H4 (cell line): ENCODE results near the gene AMHR2. TPM values are rescaled to one million over a fixed set of nuclear protein-coding genes. Genes with fewer than 3 reads are reported as not detected.
"Not testable (repeated sequence)": the region's sequence is repeated elsewhere in the genome, so short reads cannot be mapped to it uniquely, and the experiment has no call there.

Experiments used
- DNase-seq: peaks from one replicate; pipeline ENCODE4 v3.0.0-alpha.2; 2015; ENCODE audit warnings: low spot score
- total RNA-seq: library from RNA; depleted of rRNA; stranded (reverse); fragments of >200 nt; shearing (Covaris generic); gene quantifications from 2 replicates; pipeline ENCODE4 v1.2.3, GENCODE V29; 2014

Gene AMHR2
- total RNA-seq, 1 experiment from 2014 or later: not detected

DNA sequence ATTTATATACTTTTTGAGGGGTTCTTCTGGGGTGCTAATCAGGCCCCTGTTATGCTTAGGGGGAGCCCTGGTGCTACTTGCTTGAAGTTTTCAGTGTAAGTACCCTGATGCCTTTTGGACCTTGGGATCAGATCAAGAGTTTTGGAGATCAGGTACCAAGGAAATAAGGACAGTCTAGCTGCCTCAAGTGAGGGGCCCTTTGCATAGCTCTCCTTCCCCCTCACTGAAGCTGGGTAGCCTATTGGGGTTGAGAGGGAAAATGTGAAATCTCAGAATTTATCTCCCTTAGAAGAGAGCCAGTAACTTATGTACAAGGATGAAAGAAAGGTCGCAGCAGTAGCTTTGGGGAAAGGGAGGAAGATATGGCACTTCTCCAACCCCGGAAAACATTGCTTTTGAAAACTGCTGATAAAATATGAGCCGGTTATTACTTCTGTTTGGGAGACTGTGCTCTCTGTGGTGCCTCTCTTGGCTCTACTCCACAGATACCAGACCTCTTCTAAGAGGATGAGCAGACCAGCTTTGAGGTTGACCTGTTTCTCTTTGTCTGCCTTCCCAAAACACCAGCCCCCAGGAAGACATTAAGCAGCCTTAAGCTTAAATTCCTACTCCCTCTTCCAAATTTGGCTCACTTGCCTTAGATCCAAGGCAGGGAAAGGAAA is 8.8 kb upstream of the AMHR2 start:
- DNase-seq: no peak

DNA sequence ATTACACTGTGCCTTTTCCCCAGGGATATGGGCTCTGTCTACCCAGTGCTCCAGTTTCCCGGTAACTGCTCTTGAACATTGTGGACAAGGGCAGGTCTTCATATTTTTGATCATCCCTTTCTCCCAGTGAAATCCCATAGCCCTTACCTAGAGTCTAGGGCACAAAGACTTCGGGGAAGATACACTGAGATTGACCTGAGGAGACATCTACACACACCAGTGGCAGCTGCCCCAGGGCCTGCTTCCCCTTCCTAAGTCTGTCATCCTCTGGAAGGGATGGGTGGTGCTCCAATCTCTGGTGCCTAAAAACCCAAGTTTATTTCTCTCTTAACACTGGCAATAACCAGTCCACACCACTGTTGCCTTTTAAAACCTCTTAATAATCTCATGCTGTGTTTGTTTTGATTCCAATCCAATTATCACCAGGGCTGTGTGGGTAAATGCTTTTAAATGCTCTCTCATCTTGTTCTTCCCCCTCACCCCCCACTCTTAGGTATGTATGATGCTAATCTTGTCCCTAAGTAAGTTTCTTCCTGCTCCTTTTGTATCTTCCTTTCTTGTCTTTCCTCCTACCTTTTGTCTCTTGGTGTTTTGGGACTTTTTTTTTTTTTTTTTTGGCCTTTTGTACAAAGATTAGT is 7.8 kb upstream of the AMHR2 start:
- DNase-seq: not testable (repeated sequence)

DNA sequence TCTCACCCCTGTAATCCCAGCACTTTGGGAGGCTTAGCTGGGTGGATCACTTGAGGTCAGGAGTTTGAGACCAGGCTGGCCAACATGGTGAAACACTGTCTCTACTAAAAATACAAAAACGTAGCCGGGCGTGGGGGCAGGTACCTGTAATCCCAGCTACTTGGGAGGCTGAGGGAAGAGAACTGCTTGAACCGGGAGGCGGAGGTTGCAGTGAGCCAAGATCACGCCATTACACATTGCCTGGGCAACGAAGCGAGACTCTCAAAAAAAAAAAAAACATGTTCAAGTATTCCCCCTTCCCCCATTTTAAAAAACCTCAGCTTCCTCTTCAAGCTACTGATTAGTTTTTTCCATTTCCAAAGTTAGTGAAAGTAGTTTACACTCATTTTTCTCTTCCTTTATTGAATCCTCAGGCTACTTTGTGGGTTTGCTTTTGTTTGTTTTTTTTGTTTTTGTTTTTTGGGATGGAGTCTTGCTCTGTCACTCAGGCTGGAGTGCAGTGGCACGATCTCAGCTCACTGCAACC is 6.3 kb upstream of the AMHR2 start:
- DNase-seq: not testable (repeated sequence)

DNA sequence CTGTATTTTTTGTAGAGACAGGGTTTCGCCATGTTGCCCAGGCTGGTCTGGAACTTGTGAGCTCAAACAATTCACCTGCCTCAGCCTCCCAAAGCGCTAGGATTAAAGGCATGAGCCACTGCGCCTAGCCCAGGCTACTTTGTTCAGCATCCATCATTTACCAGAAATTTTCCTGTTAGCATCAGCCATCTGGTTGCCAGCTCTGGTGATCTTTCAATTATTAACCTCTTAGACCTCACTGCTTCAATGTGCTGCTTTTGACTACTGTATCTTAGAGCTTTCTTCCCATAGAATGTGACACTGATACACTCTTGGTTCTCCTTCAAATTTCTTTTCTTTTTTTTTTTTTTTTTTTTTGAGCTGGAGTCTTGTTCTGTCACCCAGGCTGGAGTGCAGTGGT is 5.4 kb upstream of the AMHR2 start:
- no peak for DNase-seq

- DNase-seq: no peak
These were observed 3.9 kb upstream of the AMHR2 start for GRCh38 chr12:53419756-53420155.

- not testable (repeated sequence) for DNase-seq
These were observed 1.4 kb upstream of the AMHR2 start for GRCh38 chr12:53422247-53422646.

- DNase-seq: no peak
These were observed 1.2 kb downstream of the AMHR2 start for GRCh38 chr12:53424626-53425514.

DNA sequence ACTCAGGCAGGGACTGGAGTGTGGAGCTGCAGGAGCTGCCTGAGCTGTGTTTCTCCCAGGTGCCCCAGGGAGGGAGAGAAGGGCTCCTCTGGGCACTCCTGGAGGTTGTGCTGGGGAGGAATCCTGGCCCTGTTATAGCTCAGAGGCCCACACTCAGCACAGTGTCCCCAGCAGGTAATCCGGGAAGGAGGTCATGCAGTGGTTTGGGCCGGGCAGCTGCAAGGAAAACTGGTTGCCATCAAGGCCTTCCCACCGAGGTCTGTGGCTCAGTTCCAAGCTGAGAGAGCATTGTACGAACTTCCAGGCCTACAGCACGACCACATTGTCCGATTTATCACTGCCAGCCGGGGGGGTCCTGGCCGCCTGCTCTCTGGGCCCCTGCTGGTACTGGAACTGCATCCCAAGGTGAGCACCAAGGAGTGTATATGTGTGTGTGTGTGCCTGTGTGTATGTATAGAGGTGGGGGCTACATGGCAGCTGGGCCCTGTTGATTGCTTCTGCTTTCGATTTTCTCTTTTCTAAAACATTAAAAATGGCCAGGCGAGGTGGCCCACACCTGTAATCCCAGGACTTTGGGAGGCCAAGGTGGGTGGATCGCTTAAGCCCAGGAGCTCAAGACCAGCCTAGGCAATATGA is 2.0 kb downstream of the AMHR2 start:
- DNase-seq: no peak

GRCh38 chr12:53427905-53428594 is 4.4 kb downstream of the AMHR2 start:
- peak; percentile 45 for DNase-seq

- DNase-seq: no peak
These were observed 5.1 kb downstream of the AMHR2 start for GRCh38 chr12:53428741-53429140.

DNA sequence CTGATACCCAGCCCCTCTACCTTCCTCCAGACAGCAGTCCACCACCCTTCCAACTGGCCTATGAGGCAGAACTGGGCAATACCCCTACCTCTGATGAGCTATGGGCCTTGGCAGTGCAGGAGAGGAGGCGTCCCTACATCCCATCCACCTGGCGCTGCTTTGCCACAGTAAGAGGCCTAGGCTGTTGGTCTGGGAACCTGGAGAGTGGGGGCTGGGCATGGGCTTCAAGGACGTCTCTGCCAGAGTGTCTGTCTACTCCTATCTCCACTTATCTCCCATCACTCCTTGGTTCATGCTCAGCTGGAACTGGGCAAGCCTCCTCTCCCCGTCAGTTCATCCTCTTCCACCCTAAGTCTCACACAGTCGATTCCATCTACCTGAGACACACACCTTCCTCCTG is 6.5 kb downstream of the AMHR2 start:
- no peak for DNase-seq

DNA sequence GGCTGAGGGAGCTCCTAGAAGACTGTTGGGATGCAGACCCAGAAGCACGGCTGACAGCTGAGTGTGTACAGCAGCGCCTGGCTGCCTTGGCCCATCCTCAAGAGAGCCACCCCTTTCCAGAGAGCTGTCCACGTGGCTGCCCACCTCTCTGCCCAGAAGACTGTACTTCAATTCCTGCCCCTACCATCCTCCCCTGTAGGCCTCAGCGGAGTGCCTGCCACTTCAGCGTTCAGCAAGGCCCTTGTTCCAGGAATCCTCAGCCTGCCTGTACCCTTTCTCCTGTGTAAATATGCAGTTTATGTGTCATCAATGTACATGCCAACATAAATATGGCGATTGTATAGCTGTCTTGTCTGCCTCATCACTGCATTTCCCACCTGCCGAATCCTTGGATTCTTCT is 7.5 kb downstream of the AMHR2 start:
- no peak for DNase-seq

- DNase-seq: not testable (repeated sequence)
These were observed 11.7 kb downstream of the AMHR2 start for GRCh38 chr12:53435326-53435725.

- DNase-seq: not testable (repeated sequence)
These were observed 15.9 kb downstream of the AMHR2 start for GRCh38 chr12:53439582-53439981.

DNA sequence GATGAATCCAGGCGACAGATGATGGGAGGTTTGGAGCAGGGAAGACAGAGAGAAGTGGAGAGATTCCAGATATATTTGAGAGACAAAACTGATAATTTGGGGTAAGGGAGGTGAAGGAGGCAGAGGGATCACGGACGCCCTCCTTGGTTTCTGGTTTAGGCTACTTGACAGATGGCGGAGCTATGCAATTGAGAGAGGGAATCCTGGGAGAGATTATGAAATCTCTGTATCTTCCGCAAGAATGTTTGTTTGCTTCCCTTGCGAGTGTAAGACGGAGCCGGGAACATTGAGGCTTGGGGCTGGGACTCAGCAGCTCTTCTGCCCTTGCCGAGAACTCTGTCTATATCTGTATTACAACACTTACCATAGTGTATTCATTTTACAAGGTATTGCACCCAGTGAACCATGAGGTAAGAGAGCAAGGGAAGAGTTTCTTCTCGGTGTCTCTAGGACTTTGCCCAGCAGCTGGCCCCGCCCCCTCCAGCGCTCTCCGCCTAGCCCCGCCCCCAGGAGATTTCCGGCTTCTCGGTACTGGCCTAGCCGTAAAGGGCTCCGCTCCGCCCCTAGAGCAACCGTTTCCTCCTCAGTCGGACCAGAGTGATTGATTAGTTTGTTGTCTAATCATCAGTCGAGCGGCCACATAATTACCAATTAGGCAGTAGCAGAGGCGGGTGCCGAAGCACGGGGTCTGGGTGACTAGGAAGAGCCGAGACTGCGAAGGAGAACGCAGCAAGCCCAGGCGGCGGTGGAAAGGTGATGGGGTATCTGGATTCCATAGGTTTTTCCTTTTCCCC is 17.6 kb downstream of the AMHR2 start, which contains the start of gene PRR13:
TSS of gene PRR13 (plus strand) at position 695 of the 794 bp plus-strand sequence. CDS start 981 bp downstream, outside the sequence.
- peak; percentile 99 for DNase-seq

DNA sequence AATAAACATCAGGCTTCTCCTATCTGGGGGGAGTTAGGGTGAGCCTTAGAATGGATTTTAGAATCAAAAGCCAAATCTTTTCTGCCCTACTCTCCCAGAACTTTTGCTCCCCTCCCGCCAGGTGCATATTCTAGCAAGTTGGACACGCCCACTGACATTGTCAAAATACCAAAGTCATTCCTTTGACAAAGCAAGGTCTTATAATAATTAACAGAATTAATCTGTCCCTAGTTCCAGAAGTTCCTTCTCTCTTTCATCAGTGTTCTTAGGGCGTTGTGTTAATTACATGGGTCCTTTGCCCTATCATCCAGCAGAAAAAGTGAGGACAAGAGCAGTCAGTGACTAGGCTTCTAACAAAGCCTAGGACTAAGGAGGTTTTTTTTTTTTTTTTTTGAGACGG is 20.3 kb downstream of the AMHR2 start:
- no peak for DNase-seq

- not testable (repeated sequence) for DNase-seq
These were observed 21.1 kb downstream of the AMHR2 start for GRCh38 chr12:53444593-53445325.

DNA sequence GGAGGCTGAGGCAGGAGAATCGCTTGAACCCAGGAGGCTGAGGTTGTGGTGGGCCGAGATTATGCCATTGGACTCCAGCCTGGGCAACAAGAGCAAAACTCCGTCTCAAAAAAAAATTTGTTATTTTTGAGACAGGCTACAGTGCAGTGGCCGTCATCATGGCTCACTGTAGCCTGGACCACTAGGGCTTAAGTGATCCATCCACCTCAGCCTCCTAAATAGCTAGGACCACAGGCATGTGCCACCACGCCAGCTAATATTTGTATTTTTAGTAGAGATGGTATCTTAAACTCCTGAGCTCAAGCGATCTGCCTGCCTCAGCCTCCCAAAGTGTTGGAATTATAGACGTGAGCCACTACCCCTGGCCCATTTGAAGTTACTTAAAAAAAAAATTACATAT is 27.3 kb downstream of the AMHR2 start:
- no peak for DNase-seq

DNA sequence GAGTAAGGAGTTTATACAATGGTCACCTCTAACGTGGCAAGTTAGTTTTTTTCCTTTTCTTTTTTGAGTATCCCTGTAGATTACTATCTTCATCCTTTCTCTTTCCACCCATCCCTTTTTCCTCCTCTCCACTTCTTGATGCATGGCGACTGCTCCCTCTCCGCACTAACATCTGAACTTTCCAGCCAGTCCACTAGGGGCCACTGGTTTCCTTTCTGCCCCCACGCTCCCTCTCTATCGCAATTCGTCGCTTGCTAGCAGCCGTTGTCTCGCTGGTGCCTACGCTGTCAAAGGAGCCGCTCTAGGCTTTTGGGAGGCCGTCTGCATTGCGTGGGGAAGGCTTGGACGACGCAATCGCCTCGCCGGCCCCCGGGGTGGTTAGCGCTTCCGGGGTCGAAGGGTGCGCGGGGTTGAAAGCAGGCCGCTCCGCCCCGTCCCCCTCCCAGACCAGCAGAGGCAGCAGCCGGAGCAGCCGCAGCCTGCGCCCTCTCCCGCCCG is 28.1 kb downstream of the AMHR2 start, which contains the start of gene PCBP2:
TSS of gene PCBP2 (plus strand) at position 442 of the 498 bp plus-strand sequence. CDS start 2,699 bp downstream, outside the sequence.
- DNase-seq: peak; percentile 99
